Measurements from ENCODE around the gene AMER2. TPM values are rescaled to one million over a fixed set of nuclear protein-coding genes. Genes with fewer than 3 reads are reported as not detected.

AMER2 gene
- total RNA-seq, 2 experiments from 2014 or later: not detected

GRCh38 chr13:25192489-25192888 lies 20.4 kb upstream of the AMER2 start:
- no peak for DNase-seq
- Mint-ChIP-seq H3K9me3 (no peaks in the 10 kb centered on the region), H3K4me3 (no peak overlapping the region), H3K36me3 (no peaks in the 10 kb centered on the region), H3K27ac (no peak overlapping the region), H3K4me1 (no peaks in the 10 kb centered on the region), H3K27me3 (peaks cover 43% of the 10 kb centered on the region)

GRCh38 chr13:25192052-25192451 lies 20.0 kb upstream of the AMER2 start:
- Mint-ChIP-seq H3K27ac (no peak overlapping the region), H3K4me3 (no peak overlapping the region), H3K4me1 (no peaks in the 10 kb centered on the region), H3K9me3 (no peaks in the 10 kb centered on the region), H3K27me3 (peaks cover 43% of the 10 kb centered on the region), H3K36me3 (no peaks in the 10 kb centered on the region)
- DNase-seq: no peak

- no peaks in the 10 kb centered on the region for H3K36me3 Mint-ChIP-seq
- H3K27ac Mint-ChIP-seq: no peak overlapping the region
- H3K27me3 Mint-ChIP-seq: peaks cover 35% of the 10 kb centered on the region
- DNase-seq: no peak
- H3K4me3 Mint-ChIP-seq: no peak overlapping the region
- no peaks in the 10 kb centered on the region for H3K9me3 Mint-ChIP-seq
- H3K4me1 Mint-ChIP-seq: no peaks in the 10 kb centered on the region
Observed at GRCh38 chr13:25190771-25191170, 18.7 kb upstream of the AMER2 start.

- Mint-ChIP-seq H3K4me3 (no peak overlapping the region), H3K36me3 (no peaks in the 10 kb centered on the region), H3K27ac (no peak overlapping the region), H3K27me3 (peaks cover 37% of the 10 kb centered on the region), H3K9me3 (no peaks in the 10 kb centered on the region), H3K4me1 (no peaks in the 10 kb centered on the region)
- DNase-seq: no peak
Observed at GRCh38 chr13:25190256-25190655, 18.2 kb upstream of the AMER2 start.

- H3K27ac Mint-ChIP-seq: no peak overlapping the region
- DNase-seq: no peak
- no peaks in the 10 kb centered on the region for H3K4me1 Mint-ChIP-seq
- H3K9me3 Mint-ChIP-seq: no peaks in the 10 kb centered on the region
- H3K27me3 Mint-ChIP-seq: peaks cover 37% of the 10 kb centered on the region
- no peaks in the 10 kb centered on the region for H3K36me3 Mint-ChIP-seq
- no peak overlapping the region for H3K4me3 Mint-ChIP-seq
Observed at GRCh38 chr13:25187596-25187995, 15.5 kb upstream of the AMER2 start.

- Mint-ChIP-seq H3K27ac (no peak overlapping the region), H3K4me3 (no peak overlapping the region), H3K27me3 (peaks cover 45% of the 10 kb centered on the region), H3K36me3 (no peaks in the 10 kb centered on the region), H3K4me1 (no peaks in the 10 kb centered on the region), H3K9me3 (no peaks in the 10 kb centered on the region)
- DNase-seq: no peak
Observed at GRCh38 chr13:25186187-25186586, 14.1 kb upstream of the AMER2 start.

- DNase-seq: no peak
- Mint-ChIP-seq H3K27me3 (peaks cover 52% of the 10 kb centered on the region), H3K36me3 (no peaks in the 10 kb centered on the region), H3K4me3 (no peak overlapping the region), H3K27ac (no peak overlapping the region), H3K4me1 (no peaks in the 10 kb centered on the region), H3K9me3 (peaks cover 4% of the 10 kb centered on the region)
Observed at GRCh38 chr13:25181597-25181996, 9.5 kb upstream of the AMER2 start.

- peaks cover 4% of the 10 kb centered on the region for H3K9me3 Mint-ChIP-seq
- peaks cover 57% of the 10 kb centered on the region for H3K27me3 Mint-ChIP-seq
- no peak overlapping the region for H3K27ac Mint-ChIP-seq
- no peak overlapping the region for H3K4me3 Mint-ChIP-seq
- no peaks in the 10 kb centered on the region for H3K4me1 Mint-ChIP-seq
- DNase-seq: no peak
- H3K36me3 Mint-ChIP-seq: no peaks in the 10 kb centered on the region
Observed at GRCh38 chr13:25180775-25181537, 8.9 kb upstream of the AMER2 start.

GRCh38 chr13:25179832-25180774 lies 8.0 kb upstream of the AMER2 start:
- H3K36me3 Mint-ChIP-seq: no peaks in the 10 kb centered on the region
- H3K27me3 Mint-ChIP-seq: peaks cover 61% of the 10 kb centered on the region
- no peak overlapping the region for H3K4me3 Mint-ChIP-seq
- H3K27ac Mint-ChIP-seq: no peak overlapping the region
- H3K9me3 Mint-ChIP-seq: peaks cover 4% of the 10 kb centered on the region
- no peaks in the 10 kb centered on the region for H3K4me1 Mint-ChIP-seq
- DNase-seq: no peak

GRCh38 chr13:25179011-25179410 lies 6.9 kb upstream of the AMER2 start:
- no peak overlapping the region for H3K4me3 Mint-ChIP-seq
- H3K36me3 Mint-ChIP-seq: no peaks in the 10 kb centered on the region
- H3K27ac Mint-ChIP-seq: no peak overlapping the region
- H3K27me3 Mint-ChIP-seq: peaks cover 68% of the 10 kb centered on the region
- peaks cover 4% of the 10 kb centered on the region for H3K9me3 Mint-ChIP-seq
- no peak for DNase-seq
- H3K4me1 Mint-ChIP-seq: no peaks in the 10 kb centered on the region

- H3K27me3 Mint-ChIP-seq: peaks cover 77% of the 10 kb centered on the region
- H3K4me1 Mint-ChIP-seq: no peaks in the 10 kb centered on the region
- no peaks in the 10 kb centered on the region for H3K36me3 Mint-ChIP-seq
- no peak for DNase-seq
- peaks cover 4% of the 10 kb centered on the region for H3K9me3 Mint-ChIP-seq
- H3K27ac Mint-ChIP-seq: no peak overlapping the region
- H3K4me3 Mint-ChIP-seq: no peak overlapping the region
Observed at GRCh38 chr13:25178070-25178469, 6.0 kb upstream of the AMER2 start.

- DNase-seq: no peak
- Mint-ChIP-seq H3K4me1 (no peaks in the 10 kb centered on the region), H3K27ac (no peak overlapping the region), H3K4me3 (no peak overlapping the region), H3K9me3 (peaks cover 4% of the 10 kb centered on the region), H3K27me3 (peaks cover 81% of the 10 kb centered on the region), H3K36me3 (no peaks in the 10 kb centered on the region)
Observed at GRCh38 chr13:25177636-25178035, 5.5 kb upstream of the AMER2 start.

GRCh38 chr13:25177012-25177411 lies 4.9 kb upstream of the AMER2 start:
- Mint-ChIP-seq H3K4me3 (no peak overlapping the region), H3K36me3 (no peaks in the 10 kb centered on the region), H3K9me3 (peaks cover 4% of the 10 kb centered on the region), H3K4me1 (peaks cover under 1% of the 10 kb centered on the region), H3K27me3 (peaks cover 81% of the 10 kb centered on the region), H3K27ac (no peak overlapping the region)
- DNase-seq: no peak

GRCh38 chr13:25175431-25175830 lies 3.3 kb upstream of the AMER2 start:
- no peak for DNase-seq
- Mint-ChIP-seq H3K36me3 (no peaks in the 10 kb centered on the region), H3K4me3 (no peak overlapping the region), H3K27ac (no peak overlapping the region), H3K27me3 (peaks cover 84% of the 10 kb centered on the region), H3K9me3 (peaks cover 4% of the 10 kb centered on the region), H3K4me1 (peaks cover 9% of the 10 kb centered on the region)

GRCh38 chr13:25175026-25175425 lies 2.9 kb upstream of the AMER2 start:
- no peak for DNase-seq
- no peaks in the 10 kb centered on the region for H3K36me3 Mint-ChIP-seq
- peaks cover 85% of the 10 kb centered on the region for H3K27me3 Mint-ChIP-seq

More at GRCh38 chr13:25175026-25175425, 2.9 kb upstream of the AMER2 start:
- Mint-ChIP-seq H3K4me3 (no peak overlapping the region), H3K27ac (no peak overlapping the region), H3K9me3 (peaks cover 4% of the 10 kb centered on the region), H3K4me1 (peaks cover 9% of the 10 kb centered on the region)
